ENCODE data around the gene TAS2R39. TPM values are rescaled to one million over a fixed set of nuclear protein-coding genes. Genes with fewer than 3 reads are reported as not detected.

The TAS2R39 gene
- total RNA-seq, 1 donor from 2014 or later = not detected

DNA sequence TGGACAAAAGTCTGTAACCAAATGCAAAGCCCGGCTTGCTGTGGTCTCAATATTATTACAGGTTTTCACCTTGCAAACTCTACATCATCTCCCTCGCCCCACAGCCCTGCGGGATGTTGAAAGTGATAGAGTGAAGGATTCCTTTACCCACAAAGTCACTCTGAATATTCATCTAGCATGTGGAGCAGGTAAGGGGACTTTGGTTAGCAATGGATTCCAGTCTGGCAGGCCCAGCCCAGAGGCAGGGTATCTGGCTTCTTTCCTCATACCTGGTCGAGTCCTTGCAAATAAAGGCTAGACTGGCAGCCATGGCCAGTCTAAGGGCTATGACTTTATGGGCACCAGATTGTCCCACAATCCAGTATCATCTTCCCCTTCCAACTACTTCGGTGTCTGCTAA, 41.8 kb downstream of the TAS2R39 start:
- Mint-ChIP-seq H3K27ac (no peak overlapping the region), H3K4me1 (no peaks in the 10 kb centered on the region), H3K36me3 (ENCODE audit: low read depth) (no peaks in the 10 kb centered on the region), H3K27me3 (peaks cover 34% of the 10 kb centered on the region), H3K4me3 (no peak overlapping the region), H3K9me3 (no peaks in the 10 kb centered on the region)
- DNase-seq = no peak
- intact Hi-C loops (cut with micrococcal nuclease) = no loop called here

DNA sequence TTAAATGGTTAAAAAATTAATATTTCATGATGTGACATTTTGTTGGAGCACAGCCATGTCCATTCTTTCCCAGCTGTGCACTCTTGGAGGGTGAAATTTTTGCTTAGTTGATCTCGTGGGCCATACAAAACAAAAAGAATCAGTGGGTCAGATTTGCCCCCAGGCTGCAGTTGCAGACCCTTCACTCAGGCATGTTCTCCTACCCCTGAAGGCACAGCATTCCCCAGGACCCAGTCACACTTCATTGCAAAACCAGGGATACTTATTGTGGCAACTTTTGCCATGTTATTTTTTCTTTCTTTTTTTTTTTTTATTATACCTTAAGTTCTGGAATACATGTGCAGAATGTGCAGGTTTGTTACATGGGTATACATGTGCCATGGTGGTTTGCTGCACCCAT, 44.6 kb downstream of the TAS2R39 start:
- intact Hi-C loops (cut with micrococcal nuclease) = no loop called here
- Mint-ChIP-seq H3K4me3 (no peak overlapping the region), H3K27ac (no peak overlapping the region), H3K4me1 (no peaks in the 10 kb centered on the region), H3K36me3 (ENCODE audit: low read depth) (no peaks in the 10 kb centered on the region), H3K27me3 (peaks cover 25% of the 10 kb centered on the region), H3K9me3 (no peaks in the 10 kb centered on the region)
- DNase-seq = no peak

DNA sequence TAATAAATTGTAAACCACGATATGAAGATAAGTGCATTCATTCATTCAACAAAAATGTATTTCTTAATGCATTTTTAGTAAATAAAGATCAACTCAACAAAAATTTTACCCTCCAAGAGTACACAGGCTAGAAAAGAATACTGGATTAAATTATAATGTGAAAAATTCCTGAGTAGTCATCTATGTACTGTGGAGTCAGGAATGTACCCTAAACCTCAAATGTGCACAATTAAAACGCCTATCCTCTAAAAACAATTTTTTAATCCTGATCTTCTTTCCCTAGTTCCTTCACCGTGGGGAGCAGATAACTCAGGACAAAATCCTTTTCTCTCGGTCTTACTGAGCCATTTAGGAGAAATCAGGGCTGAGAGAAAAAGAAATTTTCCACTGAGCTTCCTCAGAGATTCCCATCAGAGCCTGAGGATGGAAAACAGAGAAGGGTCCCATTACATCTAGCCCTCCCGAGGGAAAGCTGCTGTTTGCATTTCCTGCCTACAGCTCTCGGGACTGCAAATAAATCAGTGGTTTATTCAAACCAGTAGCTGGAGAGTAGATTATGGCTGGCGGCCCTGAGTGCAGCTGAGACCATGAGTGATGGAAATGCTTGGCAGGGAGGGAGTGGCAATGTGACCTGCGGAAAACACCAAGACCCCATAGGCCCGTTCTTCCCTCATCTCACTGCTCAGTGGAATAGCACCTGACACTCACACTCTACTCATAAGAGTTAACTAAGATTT, 46.0 kb downstream of the TAS2R39 start:
- Mint-ChIP-seq H3K27ac (no peak overlapping the region), H3K9me3 (no peaks in the 10 kb centered on the region), H3K4me1 (no peaks in the 10 kb centered on the region), H3K4me3 (no peak overlapping the region), H3K36me3 (ENCODE audit: low read depth) (no peaks in the 10 kb centered on the region), H3K27me3 (peaks cover 21% of the 10 kb centered on the region)
- intact Hi-C loops (cut with micrococcal nuclease) = no loop called here
- no peak for DNase-seq

DNA sequence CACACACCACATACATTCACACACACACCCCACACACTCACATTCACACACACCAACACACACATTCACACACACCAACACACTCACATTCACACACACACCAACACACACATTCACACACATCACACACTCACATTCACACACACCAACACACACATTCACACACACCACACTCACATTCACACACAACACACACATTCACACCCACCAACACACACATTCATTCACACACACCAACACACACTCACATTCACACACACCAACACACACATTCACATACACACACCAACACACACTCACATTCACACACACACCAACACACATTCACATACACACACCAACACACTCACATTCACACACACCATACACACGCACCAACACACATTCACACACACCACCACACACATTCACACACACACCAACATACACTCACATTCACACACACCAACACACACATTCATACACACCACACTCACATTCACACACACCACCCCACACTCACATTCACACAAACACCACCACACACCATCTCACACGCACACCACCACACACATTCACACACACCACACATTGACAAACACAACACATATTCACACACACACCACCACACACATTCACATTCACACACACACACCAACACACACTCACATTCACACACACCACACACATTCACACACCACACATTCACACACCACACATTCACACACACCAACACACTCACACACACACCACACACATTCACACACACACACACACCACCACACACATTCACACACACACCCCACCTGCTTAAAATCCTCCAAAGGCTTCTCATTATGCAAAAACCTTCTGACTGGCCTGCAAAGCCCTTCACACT, 47.6 kb downstream of the TAS2R39 start:
- Mint-ChIP-seq H3K36me3 (ENCODE audit: low read depth) (no peaks in the 10 kb centered on the region), H3K4me3 (no peak overlapping the region), H3K9me3 (peaks cover 7% of the 10 kb centered on the region), H3K4me1 (no peaks in the 10 kb centered on the region), H3K27ac (no peak overlapping the region), H3K27me3 (peaks cover 26% of the 10 kb centered on the region)
- no peak for DNase-seq
- intact Hi-C loops (cut with micrococcal nuclease) = no loop called here

Other genes starting within 250 kb of the TAS2R39 start
- gene TRPV5, start 249.7 kb upstream of the TAS2R39 start, total RNA-seq = not detected in 2 replicates
- not detected in 2 replicates for gene LLCFC1, start 243.9 kb upstream of the TAS2R39 start, total RNA-seq
- gene KEL, start 221.1 kb upstream of the TAS2R39 start, total RNA-seq = 0.12 and 0.37 TPM in 2 replicates
- gene OR9A2, start 156.3 kb upstream of the TAS2R39 start, total RNA-seq = not detected in 2 replicates
- gene OR6V1, start 131.1 kb upstream of the TAS2R39 start, total RNA-seq = not detected in 2 replicates
- gene PIP, start 51.3 kb upstream of the TAS2R39 start, total RNA-seq = not detected in 2 replicates
- not detected in 2 replicates for gene TAS2R40, start 38.6 kb downstream of the TAS2R39 start, total RNA-seq
- gene GSTK1, start 80.0 kb downstream of the TAS2R39 start, total RNA-seq = 138 and 142 TPM in 2 replicates
- gene TMEM139, start 101.5 kb downstream of the TAS2R39 start, total RNA-seq = 0.38 and 0.42 TPM in 2 replicates
- gene CASP2, start 104.9 kb downstream of the TAS2R39 start, total RNA-seq = 99.1 and 110 TPM in 2 replicates
- gene CLCN1, start 132.7 kb downstream of the TAS2R39 start, total RNA-seq = not detected in 2 replicates
- gene FAM131B, start 179.3 kb downstream of the TAS2R39 start, total RNA-seq = 0.37 and 0.45 TPM in 2 replicates
- gene ZYX, start 197.9 kb downstream of the TAS2R39 start, total RNA-seq = 85.8 and 89.7 TPM in 2 replicates
- 0.09 and 0.26 TPM in 2 replicates for gene EPHA1, start 225.4 kb downstream of the TAS2R39 start, total RNA-seq